Esophagus (tissue), 2 donors: ENCODE measurements around the gene CPVL. TPM values are rescaled to one million over a fixed set of nuclear protein-coding genes. Genes with fewer than 3 reads are reported as not detected.

Source experiments
- H3K27ac ChIP-seq, 2 donors: one replicate each; pipeline ENCODE4 v1.5.1; 2013; ENCODE audit warnings: low read depth in 2 of 2, mild to moderate bottlenecking in 2 of 2, inconsistent platforms in 1 of 2, low read length in 1 of 2, moderate library complexity in 1 of 2
- H3K27me3 ChIP-seq, 2 donors: one replicate each; pipeline ENCODE4 v1.6.1; 2013; ENCODE audit warnings: low read length in 2 of 2, control low read depth in 1 of 2, mild to moderate bottlenecking in 1 of 2; ENCODE audit not compliant: insufficient read depth in 2 of 2, control insufficient read depth in 1 of 2
- H3K36me3 ChIP-seq, 2 donors: one replicate each; pipeline ENCODE4 v1.6.1; 2013; ENCODE audit warnings: low read length in 1 of 2; ENCODE audit not compliant: control insufficient read depth in 2 of 2, insufficient read depth in 2 of 2
- H3K4me1 ChIP-seq, 2 donors: one replicate each; pipeline ENCODE4 v1.6.1; 2013; ENCODE audit warnings: low read length in 1 of 2; ENCODE audit not compliant: control insufficient read depth in 2 of 2, insufficient read depth in 2 of 2
- H3K4me3 ChIP-seq, 2 donors: one replicate each; pipeline ENCODE4 v1.5.1; 2013; ENCODE audit warnings: low read length in 2 of 2, mild to moderate bottlenecking in 2 of 2, low read depth in 1 of 2, moderate library complexity in 1 of 2
- H3K9me3 ChIP-seq, 2 donors: one replicate each; pipeline ENCODE4 v1.6.1; 2013; ENCODE audit warnings: mild to moderate bottlenecking in 2 of 2, low read depth in 1 of 2, low read length in 1 of 2, moderate library complexity in 1 of 2; ENCODE audit not compliant: control insufficient read depth in 2 of 2, insufficient read depth in 1 of 2
- WGBS, 2 donors: extraction: QIAGEN DNeasy Blood & Tissue Kit; methylation state at CpG; one replicate each; pipeline ENCODE4 v1.1.7; 2013; 5-methylcytosine and 5-hydroxymethylcytosine counted together
- polyA plus RNA-seq, 2 donors: library from polyadenylated mRNA; stranded (reverse); fragments of 200-250 nt; gene quantifications; one replicate each; pipeline ENCODE4 v1.2.3, GENCODE V29; 2013
- donor health status: healthy with polysubstance abuse.
- donor health status: Bipolar disorder and iron deficiency.

Gene CPVL
- polyA plus RNA-seq, 2 donors = 4.6 to 9.5 TPM

DNA sequence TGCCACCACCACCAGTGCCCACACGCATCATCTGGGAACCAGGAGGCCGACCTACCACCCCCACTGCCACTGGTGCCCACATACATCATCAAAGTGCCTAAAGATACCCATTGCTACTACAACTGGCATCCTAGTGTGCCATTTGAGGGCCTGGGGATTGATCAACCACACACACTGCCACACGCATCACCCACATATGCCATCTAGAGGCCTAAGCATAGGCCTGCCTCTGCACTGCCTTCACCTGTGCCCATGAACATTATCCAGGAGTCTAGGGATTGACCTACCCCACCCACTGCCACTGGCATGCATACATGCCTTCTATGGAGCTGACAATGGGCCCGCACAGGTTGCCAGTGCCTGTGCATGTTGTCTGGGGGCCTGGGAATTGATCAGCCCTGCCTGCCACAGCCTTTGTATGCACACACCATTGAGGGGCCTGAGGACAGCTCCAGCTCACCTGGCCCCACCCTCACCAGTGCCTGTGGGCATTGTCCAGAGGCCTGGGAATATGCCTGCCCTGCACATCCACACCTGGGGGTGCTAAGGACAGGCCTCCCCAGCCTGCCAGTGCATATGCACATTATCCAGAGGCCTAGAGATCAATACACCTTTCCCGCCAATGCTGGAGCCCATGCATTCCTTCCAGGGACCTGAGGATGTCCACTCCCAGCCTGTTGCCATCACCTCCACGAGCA, 123.9 kb downstream of the CPVL start:
- no peaks in the 10 kb centered on the region for H3K36me3 ChIP-seq
- peaks cover 0 to 4% of the 10 kb centered on the region in 2 donors for H3K9me3 ChIP-seq
- no peaks in the 10 kb centered on the region for H3K27me3 ChIP-seq
- H3K4me1 ChIP-seq = no peaks in the 10 kb centered on the region
- H3K4me3 ChIP-seq = no peak overlapping the region
- H3K27ac ChIP-seq = no peak overlapping the region
- 90 to 95% methylated on average over 6 of the region's 6 CpGs for WGBS, 2 donors

DNA sequence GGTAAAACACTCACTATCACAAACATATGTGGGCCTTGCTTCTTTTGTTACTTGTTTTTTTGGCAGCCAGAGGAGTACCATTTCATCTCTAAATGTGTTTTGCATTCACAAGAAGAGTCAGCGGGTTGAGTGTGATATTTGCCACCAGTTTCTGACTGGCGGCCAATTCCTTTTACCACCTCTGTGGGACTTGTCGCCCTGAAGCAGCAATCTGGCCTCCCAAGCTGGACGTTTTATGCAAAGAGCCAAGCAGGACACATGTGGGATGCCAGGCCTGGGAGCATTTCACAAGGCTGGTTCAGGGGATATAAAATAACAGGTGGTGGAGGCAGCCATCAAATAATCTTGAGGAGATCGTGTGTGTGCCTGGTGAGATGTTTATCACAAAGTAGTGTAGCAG, 126.4 kb downstream of the CPVL start:
- Histone ChIP-seq H3K27me3 (no peaks in the 10 kb centered on the region), H3K9me3 (peaks cover 0 to 4% of the 10 kb centered on the region in 2 donors), H3K4me3 (no peak overlapping the region), H3K4me1 (no peaks in the 10 kb centered on the region), H3K36me3 (no peaks in the 10 kb centered on the region), H3K27ac (no peak overlapping the region)
- WGBS, 2 donors = 86 to 88% methylated on average over 5 of the region's 5 CpGs

DNA sequence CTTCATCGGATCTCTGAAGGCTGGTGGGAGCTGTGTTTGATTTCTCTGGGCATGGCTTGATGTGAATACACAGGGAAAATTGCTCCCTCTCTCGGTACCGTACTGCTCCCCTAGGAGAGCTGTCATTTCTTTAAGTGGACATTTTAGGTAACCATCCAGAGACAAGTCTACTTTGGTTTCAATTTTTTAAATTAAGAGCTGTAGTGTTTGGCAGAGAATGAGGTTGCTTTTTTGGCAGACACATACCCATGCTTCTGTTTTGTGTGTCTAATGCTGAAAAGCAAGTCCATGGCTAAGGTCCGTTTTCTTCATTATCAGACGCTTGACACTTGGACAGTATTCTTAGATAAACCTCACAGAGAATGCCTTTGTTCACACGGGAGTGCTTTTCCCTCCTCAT, 127.0 kb downstream of the CPVL start:
- 53 to 69% methylated on average over 6 of the region's 6 CpGs for WGBS, 2 donors
- Histone ChIP-seq H3K9me3 (peaks cover 0 to 4% of the 10 kb centered on the region in 2 donors), H3K4me1 (no peaks in the 10 kb centered on the region), H3K4me3 (no peak overlapping the region), H3K27me3 (no peaks in the 10 kb centered on the region), H3K36me3 (no peaks in the 10 kb centered on the region), H3K27ac (no peak overlapping the region)

DNA sequence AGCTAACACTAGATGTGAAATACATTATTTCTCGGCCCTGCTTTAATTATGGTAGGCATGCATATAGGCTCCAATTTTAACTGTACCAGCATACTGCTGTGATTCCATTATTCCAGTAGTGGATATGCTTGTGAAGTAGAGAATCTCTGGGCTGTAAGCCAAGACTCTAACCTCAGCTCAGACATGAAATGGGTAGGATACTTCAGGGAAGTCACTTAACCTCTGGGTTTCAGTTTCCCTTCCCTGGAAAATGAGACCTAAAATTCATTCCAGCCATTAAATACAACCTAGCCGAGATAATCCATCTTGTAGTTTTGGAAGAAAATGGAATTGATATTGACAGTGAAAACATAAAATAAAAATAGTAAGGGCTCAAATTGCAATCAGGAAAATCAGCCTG, 128.6 kb downstream of the CPVL start:
- Histone ChIP-seq H3K9me3 (peaks cover 0 to 4% of the 10 kb centered on the region in 2 donors), H3K4me1 (no peaks in the 10 kb centered on the region), H3K36me3 (no peaks in the 10 kb centered on the region), H3K27me3 (no peaks in the 10 kb centered on the region), H3K4me3 (no peak overlapping the region), H3K27ac (no peak overlapping the region)
- WGBS, 2 donors = 70 to 77% methylated on average over 2 of the region's 2 CpGs

DNA sequence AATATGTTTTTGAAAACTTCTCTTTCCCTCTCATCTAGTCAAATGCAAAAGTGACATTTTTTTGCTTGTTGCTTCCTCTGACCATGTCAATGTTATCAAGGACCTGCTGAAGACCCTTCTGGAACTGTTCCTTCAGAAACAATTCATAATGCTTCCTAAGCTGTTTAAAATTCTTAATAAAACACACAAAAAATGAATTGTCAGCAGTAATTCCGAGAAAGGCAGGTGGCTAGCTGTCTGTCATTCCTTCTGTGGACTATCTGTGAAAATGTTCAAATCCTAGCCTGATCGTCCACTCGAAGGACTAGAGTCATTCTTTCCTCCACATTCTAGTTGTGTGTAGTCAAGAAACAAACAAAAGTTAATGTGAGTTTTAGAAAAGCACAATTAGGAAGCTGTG, 131.6 kb downstream of the CPVL start:
- Histone ChIP-seq H3K9me3 (no peaks in the 10 kb centered on the region), H3K27ac (no peak overlapping the region), H3K36me3 (no peaks in the 10 kb centered on the region), H3K27me3 (no peaks in the 10 kb centered on the region), H3K4me3 (no peak overlapping the region), H3K4me1 (no peaks in the 10 kb centered on the region)
- WGBS, 2 donors = 87 to 93% methylated on average over 3 of the region's 3 CpGs

DNA sequence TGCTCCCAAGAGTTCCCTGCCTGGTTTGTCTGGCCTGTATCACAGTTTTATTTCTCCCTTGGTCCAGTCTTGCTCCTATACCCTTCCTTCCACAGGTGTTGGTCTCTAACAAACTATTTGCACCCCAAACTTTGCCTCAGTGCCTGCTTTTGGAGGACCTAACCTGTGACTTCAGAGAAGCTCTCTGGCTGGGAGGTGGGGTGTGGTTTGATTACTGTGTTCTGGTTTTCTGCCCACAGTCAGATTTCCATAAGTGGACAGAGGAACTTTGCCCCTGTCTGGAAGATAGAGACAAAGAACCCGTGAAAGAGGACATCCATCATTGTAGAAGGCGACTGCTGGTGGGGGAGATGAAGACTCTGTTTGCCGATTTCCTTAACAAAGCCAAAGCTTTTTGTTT, 132.4 kb downstream of the CPVL start:
- Histone ChIP-seq H3K27me3 (no peaks in the 10 kb centered on the region), H3K9me3 (no peaks in the 10 kb centered on the region), H3K27ac (no peak overlapping the region), H3K36me3 (no peaks in the 10 kb centered on the region), H3K4me3 (no peak overlapping the region), H3K4me1 (no peaks in the 10 kb centered on the region)
- WGBS, 2 donors = 76 to 78% methylated on average over 3 of the region's 3 CpGs

DNA sequence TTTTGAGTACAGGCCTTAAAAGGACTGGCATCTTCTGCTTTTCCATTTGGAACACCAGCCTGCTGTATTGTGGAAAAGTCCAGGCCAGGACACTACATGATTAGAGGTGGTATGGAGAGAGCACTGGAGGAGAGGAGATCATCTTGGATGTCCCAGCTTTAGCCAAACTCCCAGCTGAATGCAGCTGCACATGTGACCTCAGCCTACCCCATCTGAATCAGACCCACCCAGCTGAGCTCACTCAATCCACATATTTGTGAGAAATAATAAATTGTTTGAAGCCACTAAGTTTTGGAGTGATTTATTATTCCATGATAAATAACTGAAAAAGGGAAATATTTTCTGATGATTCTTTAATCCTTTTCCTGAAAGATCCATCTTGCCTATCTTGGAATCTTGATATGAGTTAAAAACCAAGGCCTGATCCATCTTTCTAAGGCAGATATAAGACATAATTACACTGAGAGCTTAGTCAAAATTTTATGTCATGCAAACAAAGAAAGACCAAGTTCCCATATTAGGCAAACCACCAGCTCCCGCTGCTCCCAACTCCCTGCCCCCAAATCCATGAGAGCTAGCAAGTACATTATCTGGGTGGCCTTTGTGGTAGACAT, 133.1 kb downstream of the CPVL start:
- Histone ChIP-seq H3K27me3 (no peaks in the 10 kb centered on the region), H3K4me1 (no peaks in the 10 kb centered on the region), H3K27ac (no peak overlapping the region), H3K4me3 (no peak overlapping the region), H3K36me3 (no peaks in the 10 kb centered on the region), H3K9me3 (no peaks in the 10 kb centered on the region)
- WGBS, 2 donors = 79 to 85% methylated on average over 1 of the region's 1 CpG

DNA sequence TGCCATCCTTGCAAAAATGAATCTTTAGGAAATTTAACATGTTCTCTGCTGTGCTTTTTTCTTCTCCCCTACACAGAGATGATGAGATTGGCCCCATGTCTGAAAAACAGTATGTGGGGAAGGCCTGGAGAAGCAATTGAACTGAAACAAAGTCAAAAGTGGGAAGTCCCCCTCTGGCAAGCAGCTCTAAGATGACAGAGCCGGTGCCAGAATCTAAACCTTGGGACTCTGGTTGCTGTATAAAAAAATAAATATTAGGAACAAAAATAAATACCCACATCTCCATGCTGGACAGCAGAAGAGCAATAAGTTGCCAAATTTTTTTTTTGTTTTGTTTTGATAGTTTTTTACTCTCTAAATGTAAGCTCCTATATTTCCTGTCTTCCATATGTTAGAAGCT, 136.4 kb downstream of the CPVL start:
- H3K4me3 ChIP-seq = no peak overlapping the region
- no peaks in the 10 kb centered on the region for H3K9me3 ChIP-seq
- 48 to 50% methylated on average over 1 of the region's 1 CpG for WGBS, 2 donors
- H3K4me1 ChIP-seq = no peaks in the 10 kb centered on the region
- no peaks in the 10 kb centered on the region for H3K36me3 ChIP-seq
- H3K27me3 ChIP-seq = no peaks in the 10 kb centered on the region
- no peak overlapping the region for H3K27ac ChIP-seq

DNA sequence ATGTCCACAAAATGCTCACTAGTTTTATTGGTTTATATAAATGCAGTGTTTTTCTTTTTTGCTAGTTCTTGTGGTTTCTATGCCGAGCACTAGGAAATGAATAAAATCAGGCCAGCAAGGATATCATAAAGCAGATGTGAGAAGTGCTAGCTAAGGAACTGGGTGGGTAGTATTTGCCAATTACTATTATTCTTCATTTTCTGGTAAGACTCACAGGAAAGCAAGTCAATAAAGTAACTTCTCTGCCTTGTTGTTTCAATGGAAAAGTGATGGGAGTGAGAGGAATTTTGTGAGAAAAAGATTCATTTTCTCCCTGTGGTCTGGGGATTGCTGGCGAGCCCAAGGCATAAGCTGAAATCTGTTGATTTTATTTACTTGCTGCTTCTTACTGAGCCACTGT, 137.7 kb downstream of the CPVL start:
- Histone ChIP-seq H3K27me3 (no peaks in the 10 kb centered on the region), H3K4me1 (no peaks in the 10 kb centered on the region), H3K9me3 (no peaks in the 10 kb centered on the region), H3K36me3 (no peaks in the 10 kb centered on the region), H3K27ac (no peak overlapping the region), H3K4me3 (no peak overlapping the region)
- WGBS, 2 donors = 83 to 85% methylated on average over 2 of the region's 2 CpGs

DNA sequence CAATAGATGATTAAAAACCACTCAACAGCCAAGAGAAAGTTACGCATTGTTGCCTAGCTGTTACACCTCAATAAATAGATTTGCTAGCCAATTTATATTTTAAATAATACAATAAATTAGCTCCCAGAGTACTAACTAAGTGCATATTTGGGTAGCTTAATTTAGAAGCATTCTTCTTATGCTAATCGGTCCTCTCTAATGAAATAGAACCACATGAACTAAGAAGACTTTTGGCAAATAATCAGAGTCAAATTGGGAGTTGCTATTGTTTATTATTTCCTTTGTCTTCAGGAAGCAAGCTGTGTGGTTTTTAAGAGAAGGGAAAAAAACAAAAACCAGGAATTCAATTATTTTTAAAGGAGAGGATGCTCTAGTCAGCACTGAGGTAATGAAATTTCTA, 139.2 kb downstream of the CPVL start:
- no peaks in the 10 kb centered on the region for H3K27me3 ChIP-seq
- H3K4me1 ChIP-seq = no peaks in the 10 kb centered on the region
- no peak overlapping the region for H3K27ac ChIP-seq
- H3K36me3 ChIP-seq = no peaks in the 10 kb centered on the region
- no peaks in the 10 kb centered on the region for H3K9me3 ChIP-seq
- 80 to 89% methylated on average over 2 of the region's 2 CpGs for WGBS, 2 donors
- no peak overlapping the region for H3K4me3 ChIP-seq
